IMR-90 (cell line): Measurements from ENCODE around the gene ALDH3A2. TPM values are rescaled to one million over a fixed set of nuclear protein-coding genes. Genes with fewer than 3 reads are reported as not detected.

Source experiments
- ATAC-seq: fragments of 200-7000 bp; cut with Tn5 transposase; 2 replicates; pipeline ENCODE4 v1.9.1; 2020; ENCODE audit warnings: low read depth, mild to moderate bottlenecking, moderate library complexity
- BruUV-seq: library from RNA; stranded (reverse); fragments of 400-500 nt; replicated peaks from 2 replicates; lab custom pipeline; 2021; lab: Mats Ljungman, UMichigan
- CTCF ChIA-PET: fragments of 300-600 bp; formaldehyde crosslinking; extraction: SDS; loops from one replicate; lab custom pipeline; 2021; ENCODE audit warnings: antibody characterized with exemption; lab: Yijun Ruan, JAX
- POLR2A ChIA-PET: fragments of 300-600 bp; sonication (Branson Sonifier 250); formaldehyde crosslinking; loops from one replicate; lab custom pipeline; 2022; ENCODE audit warnings: antibody characterized with exemption; ENCODE audit not compliant: unreplicated experiment; lab: Charles Lee
- DNase-seq: peaks from one replicate; pipeline ENCODE4 v3.0.0; 2013
- H2AFZ ChIP-seq: replicated peaks from 2 replicates; pipeline ENCODE3; 2013; ENCODE audit warnings: low read length, mild to moderate bottlenecking; ENCODE audit not compliant: poor library complexity
- H2AK5ac ChIP-seq: 2 replicates; pipeline ENCODE4 v1.6.1; 2013; ENCODE audit warnings: low read depth, low read length, inconsistent platforms
- H2AK9ac ChIP-seq: replicated peaks from 2 replicates; pipeline ENCODE3; 2013; ENCODE audit warnings: mild to moderate bottlenecking, low read depth, low read length, moderate library complexity; ENCODE audit not compliant: poor library complexity
- H2BK120ac ChIP-seq: 2 replicates; pipeline ENCODE4 v1.6.1; 2013; ENCODE audit warnings: low read depth, low read length, inconsistent platforms
- H2BK15ac ChIP-seq: 3 replicates; pipeline ENCODE4 v1.6.1; 2013; ENCODE audit warnings: low read depth, low read length, inconsistent platforms
- H2BK20ac ChIP-seq: 2 replicates; pipeline ENCODE4 v1.6.1; 2013; ENCODE audit warnings: low read depth, mild to moderate bottlenecking, inconsistent platforms, low read length, moderate library complexity
- H2BK5ac ChIP-seq: 2 replicates; pipeline ENCODE4 v1.6.1; 2013; ENCODE audit warnings: mild to moderate bottlenecking, low read depth, low read length, inconsistent platforms; ENCODE audit not compliant: poor library complexity, severe bottlenecking
- H3K14ac ChIP-seq: replicated peaks from 2 replicates; pipeline ENCODE4 v1.6.1; 2013; ENCODE audit warnings: low read depth, low read length, inconsistent platforms
- H3K18ac ChIP-seq: 2 replicates; pipeline ENCODE4 v1.6.1; 2013; ENCODE audit warnings: low read depth, low read length, control low read depth
- H3K23ac ChIP-seq: 2 replicates; pipeline ENCODE4 v1.6.1; 2013; ENCODE audit warnings: low read depth, low read length, inconsistent platforms
- H3K27ac ChIP-seq: 2 replicates; pipeline ENCODE4 v1.5.1; 2013; ENCODE audit warnings: mild to moderate bottlenecking, control low read depth, low read length; ENCODE audit not compliant: insufficient read depth
- H3K27me3 ChIP-seq: 2 replicates; pipeline ENCODE4 v1.6.1; 2013; ENCODE audit warnings: low read length; ENCODE audit not compliant: control insufficient read depth, insufficient read depth
- H3K36me3 ChIP-seq: 2 replicates; pipeline ENCODE4 v1.6.1; 2013; ENCODE audit warnings: low read length, mixed read lengths; ENCODE audit not compliant: control insufficient read depth, insufficient read depth
- H3K4ac ChIP-seq: 2 replicates; pipeline ENCODE4 v1.6.1; 2013; ENCODE audit warnings: low read depth, low read length, inconsistent platforms
- H3K4me1 ChIP-seq: 2 replicates; pipeline ENCODE4 v1.6.1; 2013; ENCODE audit warnings: low read length, mixed read lengths; ENCODE audit not compliant: control insufficient read depth, insufficient read depth
- H3K4me2 ChIP-seq: 2 replicates; pipeline ENCODE4 v1.6.1; 2013; ENCODE audit warnings: low read depth, mild to moderate bottlenecking, control low read depth, low read length, moderate library complexity
- H3K4me3 ChIP-seq: 2 replicates; pipeline ENCODE4 v1.5.1; 2013; ENCODE audit warnings: low read depth, mild to moderate bottlenecking, control low read depth, low read length, moderate library complexity; ENCODE audit not compliant: insufficient read depth
- H3K56ac ChIP-seq: 2 replicates; pipeline ENCODE4 v1.6.1; 2013; ENCODE audit warnings: low read length, inconsistent platforms; ENCODE audit not compliant: insufficient read depth; ENCODE audit errors: extremely low read depth
- H3K79me1 ChIP-seq, 2 experiments: 2 replicates each; pipeline ENCODE4 v1.6.1; 2013; ENCODE audit warnings: low read length in 2 of 2, inconsistent platforms in 1 of 2, low read depth in 1 of 2
- H3K9ac ChIP-seq: 2 replicates; pipeline ENCODE4 v1.6.1; 2013; ENCODE audit warnings: low read depth, low read length, control low read depth
- H3K9me1 ChIP-seq: 2 replicates; pipeline ENCODE4 v1.6.1; 2013; ENCODE audit warnings: low read length, inconsistent platforms; ENCODE audit not compliant: insufficient read depth
- H3K9me3 ChIP-seq: 2 replicates; pipeline ENCODE4 v1.6.1; 2013; ENCODE audit warnings: low read length; ENCODE audit not compliant: control insufficient read depth, insufficient read depth
- H4K20me1 ChIP-seq: 2 replicates; pipeline ENCODE4 v1.6.1; 2013; ENCODE audit warnings: low read length, inconsistent platforms; ENCODE audit not compliant: insufficient read depth
- H4K5ac ChIP-seq: 2 replicates; pipeline ENCODE4 v1.6.1; 2013; ENCODE audit warnings: mild to moderate bottlenecking, low read depth, low read length, control low read depth
- H4K8ac ChIP-seq, 2 experiments: 2 replicates each; pipeline ENCODE4 v1.6.1; 2013; ENCODE audit warnings: low read depth in 2 of 2, low read length in 2 of 2, control low read depth in 1 of 2, inconsistent platforms in 1 of 2
- H4K91ac ChIP-seq: 2 replicates; pipeline ENCODE4 v1.6.1; 2013; ENCODE audit warnings: low read depth, low read length, inconsistent platforms; ENCODE audit not compliant: insufficient read depth
- ELK1 ChIP-seq: fragments of 150-350 bp; IDR thresholded peaks from 2 replicates; pipeline ENCODE4 v1.6.1; 2016; ENCODE audit warnings: low read depth, mild to moderate bottlenecking, low read length, moderate library complexity, borderline replicate concordance
- MAFK ChIP-seq: IDR thresholded peaks from 2 replicates; pipeline ENCODE4 v1.6.1; 2012; ENCODE audit warnings: low read depth, low read length, improper control_type of control experiment
- WGBS, 2 experiments: methylation state at CpG; one replicate each; pipeline versions ENCODE4 v1.1.5 to v1.1.7; 2013; ENCODE audit warnings: missing lambda C conversion rate in 2 of 2; ENCODE audit not compliant: insufficient read length in 1 of 2; ENCODE audit errors: extremely low coverage in 2 of 2; 5-methylcytosine and 5-hydroxymethylcytosine counted together
- dilution Hi-C: fragments of 300-500 bp; cut with HindIII; formaldehyde crosslinking; loops from one replicate; pipeline ENCODE4 v1.14.3; 2018; ENCODE audit warnings: low sequenced_read_pairs; ENCODE audit not compliant: unreplicated experiment
- in situ Hi-C: fragments of 300-500 bp; cut with MboI; formaldehyde crosslinking; loops from 3 replicates; pipeline ENCODE4 v1.14.3; 2019; ENCODE audit warnings: low sequenced_read_pairs, inconsistent platforms, mixed read lengths
- intact Hi-C: fragments of 100-400 bp; cut with micrococcal nuclease; formaldehyde crosslinking; loops from 2 replicates; pipeline ENCODE4 v1.10.0; 2022
- polyA plus RNA-seq, 3 experiments: library from polyadenylated mRNA; depleted of rRNA; stranded (reverse); fragments of >200 nt; gene quantifications; 2 replicates each; pipeline ENCODE4 v1.2.3, GENCODE V29; 2012; ENCODE audit warnings: low replicate concordance in 1 of 3
- total RNA-seq: library from RNA; depleted of rRNA; stranded (reverse); fragments of >200 nt; gene quantifications from 2 replicates; pipeline ENCODE4 v1.2.3, GENCODE V29; 2012

ALDH3A2 gene
- total and polyA plus RNA-seq, 2 of the 4 experiments (the other 2 are of a cell fraction) = 4.0 to 7.9 TPM

- Histone ChIP-seq H2AK5ac (no peak overlapping the region), H3K4me3 (no peak overlapping the region), H3K14ac (no peak overlapping the region), H3K79me1 (no peaks in the 10 kb centered on the region), H3K9me3 (no peaks in the 10 kb centered on the region), H3K27me3 (no peaks in the 10 kb centered on the region), H4K20me1 (no peaks in the 10 kb centered on the region), H3K4me2 (no peak overlapping the region), H2BK120ac (no peak overlapping the region), H3K27ac (no peak overlapping the region), H3K4ac (no peak overlapping the region), H2BK15ac (no peak overlapping the region), H2AK9ac (no peak overlapping the region), H4K91ac (no peak overlapping the region), H3K9me1 (no peaks in the 10 kb centered on the region), H3K23ac (no peak overlapping the region), H3K9ac (no peak overlapping the region), H2BK5ac (no peak overlapping the region), H4K5ac (no peak overlapping the region), H3K56ac (no peak overlapping the region), H4K8ac (no peak overlapping the region), H3K36me3 (peaks cover 2% of the 10 kb centered on the region; the same call in 1 of the 2 replicates), H2AFZ (no peak overlapping the region), H3K18ac (no peak overlapping the region), H2BK20ac (no peak overlapping the region), H3K4me1 (no peaks in the 10 kb centered on the region)
- WGBS, 2 experiments = 83% methylated on average over 3 of the region's 6 CpGs; no CpG with 5 or more reads in 1 of the 2 experiments
- in situ Hi-C loops = no loop called here
- dilution Hi-C loops = no loop called here
- intact Hi-C loops = no loop called here
- BruUV-seq = no TSS peak
- TF ChIP-seq MAFK (peak; percentile 60), ELK1 (no peak)
- ChIA-PET POLR2A (no interaction called here), CTCF (no interaction called here)
- DNase-seq = no peak
- no peak for ATAC-seq
Observed at GRCh38 chr17:19663097-19663496, 14.5 kb downstream of the ALDH3A2 start.
